ENCODE data around the gene TMEM88.
"Not testable (repeated sequence)": the region's sequence is repeated elsewhere in the genome, so short reads cannot be mapped to it uniquely, and the experiment has no call there.

Gene TMEM88

GRCh38 chr17:7856811-7857712 lies 2.2 kb downstream of the TMEM88 start, which contains the start of gene NAA38:
TSS of gene NAA38 (minus strand) at chr17:7857559. CDS start at chr17:7857463, 96 bp downstream.
- peak; percentile 93 for DNase-seq

GRCh38 chr17:7857713-7858521 lies 3.1 kb downstream of the TMEM88 start, which contains the start of gene CYB5D1:
TSS of gene CYB5D1 (plus strand) at chr17:7858003. CDS start at chr17:7858135, 132 bp downstream.
- peak; percentile 89 for DNase-seq

- no peak for DNase-seq
Measured at GRCh38 chr17:7858522-7858810, 3.6 kb downstream of the TMEM88 start.

- DNase-seq = no peak
Measured at GRCh38 chr17:7859028-7859427, 4.2 kb downstream of the TMEM88 start.

- DNase-seq = peak; percentile 62
Measured at GRCh38 chr17:7862692-7863437, 8.0 kb downstream of the TMEM88 start.

- not testable (repeated sequence) for DNase-seq
Measured at GRCh38 chr17:7864384-7864783, 9.5 kb downstream of the TMEM88 start.

GRCh38 chr17:7864995-7865650 lies 10.3 kb downstream of the TMEM88 start:
- DNase-seq = no peak

- DNase-seq = peak; percentile 48
Measured at GRCh38 chr17:7867881-7868329, 13.0 kb downstream of the TMEM88 start.

GRCh38 chr17:7873051-7873450 lies 18.2 kb downstream of the TMEM88 start:
- DNase-seq = no peak

- no peak for DNase-seq
Measured at GRCh38 chr17:7875804-7876370, 21.0 kb downstream of the TMEM88 start.

GRCh38 chr17:7878234-7878633 lies 23.4 kb downstream of the TMEM88 start:
- no peak for DNase-seq

- no peak for DNase-seq
Measured at GRCh38 chr17:7880076-7880868, 25.4 kb downstream of the TMEM88 start.

- peak; percentile 46 for DNase-seq
Measured at GRCh38 chr17:7881276-7882054, 26.6 kb downstream of the TMEM88 start.

- DNase-seq = no peak
Measured at GRCh38 chr17:7882068-7882467, 27.2 kb downstream of the TMEM88 start.

- DNase-seq = no peak
Measured at GRCh38 chr17:7882629-7883028, 27.8 kb downstream of the TMEM88 start.

- peak; percentile 38 for DNase-seq
Measured at GRCh38 chr17:7883781-7884386, 29.0 kb downstream of the TMEM88 start.

GRCh38 chr17:7884581-7885366 lies 29.9 kb downstream of the TMEM88 start:
- DNase-seq = peak; percentile 68

- peak; percentile 59 for DNase-seq
Measured at GRCh38 chr17:7885367-7886226, 30.7 kb downstream of the TMEM88 start.
